GM12875 (cell line): ENCODE data around the gene KRTAP23-1.

ENCODE experiments used
- H3K4me3 ChIP-seq: one replicate; pipeline ENCODE4 v1.5.1; 2011; ENCODE audit warnings: low read depth, low read length, control low read depth
- TF ChIP-seq, protein P1 (sequence below): IDR thresholded peaks from 2 replicates; pipeline ENCODE4 v1.5.1; 2011; ENCODE audit warnings: low read depth, mild to moderate bottlenecking, control low read depth, inconsistent platforms, low read length, moderate library complexity, borderline replicate concordance; ENCODE audit not compliant: insufficient read depth

Gene KRTAP23-1

DNA sequence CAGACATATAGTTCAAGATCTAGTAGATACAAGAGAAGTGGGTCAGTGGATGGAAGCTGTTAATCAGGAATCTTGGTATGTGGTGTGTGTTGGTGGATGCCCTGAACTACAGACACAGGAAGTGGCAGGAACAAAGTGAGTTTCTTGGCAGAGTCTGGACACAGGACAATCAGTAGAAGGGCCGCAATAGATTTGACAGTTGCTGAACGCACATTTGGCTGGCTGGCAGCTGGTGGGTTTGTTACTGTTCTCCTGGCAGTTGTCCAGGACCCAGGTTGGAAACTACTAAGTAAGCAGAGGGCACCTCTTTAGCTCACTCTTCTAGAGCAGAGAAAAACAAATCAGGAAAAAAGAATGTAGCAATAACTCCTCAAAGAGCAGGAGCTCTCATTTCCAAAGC, 41.5 kb downstream of the KRTAP23-1 start:
- TF ChIP-seq, protein P1, sequence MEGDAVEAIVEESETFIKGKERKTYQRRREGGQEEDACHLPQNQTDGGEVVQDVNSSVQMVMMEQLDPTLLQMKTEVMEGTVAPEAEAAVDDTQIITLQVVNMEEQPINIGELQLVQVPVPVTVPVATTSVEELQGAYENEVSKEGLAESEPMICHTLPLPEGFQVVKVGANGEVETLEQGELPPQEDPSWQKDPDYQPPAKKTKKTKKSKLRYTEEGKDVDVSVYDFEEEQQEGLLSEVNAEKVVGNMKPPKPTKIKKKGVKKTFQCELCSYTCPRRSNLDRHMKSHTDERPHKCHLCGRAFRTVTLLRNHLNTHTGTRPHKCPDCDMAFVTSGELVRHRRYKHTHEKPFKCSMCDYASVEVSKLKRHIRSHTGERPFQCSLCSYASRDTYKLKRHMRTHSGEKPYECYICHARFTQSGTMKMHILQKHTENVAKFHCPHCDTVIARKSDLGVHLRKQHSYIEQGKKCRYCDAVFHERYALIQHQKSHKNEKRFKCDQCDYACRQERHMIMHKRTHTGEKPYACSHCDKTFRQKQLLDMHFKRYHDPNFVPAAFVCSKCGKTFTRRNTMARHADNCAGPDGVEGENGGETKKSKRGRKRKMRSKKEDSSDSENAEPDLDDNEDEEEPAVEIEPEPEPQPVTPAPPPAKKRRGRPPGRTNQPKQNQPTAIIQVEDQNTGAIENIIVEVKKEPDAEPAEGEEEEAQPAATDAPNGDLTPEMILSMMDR = no peak
- H3K4me3 ChIP-seq = no peak overlapping the region

DNA sequence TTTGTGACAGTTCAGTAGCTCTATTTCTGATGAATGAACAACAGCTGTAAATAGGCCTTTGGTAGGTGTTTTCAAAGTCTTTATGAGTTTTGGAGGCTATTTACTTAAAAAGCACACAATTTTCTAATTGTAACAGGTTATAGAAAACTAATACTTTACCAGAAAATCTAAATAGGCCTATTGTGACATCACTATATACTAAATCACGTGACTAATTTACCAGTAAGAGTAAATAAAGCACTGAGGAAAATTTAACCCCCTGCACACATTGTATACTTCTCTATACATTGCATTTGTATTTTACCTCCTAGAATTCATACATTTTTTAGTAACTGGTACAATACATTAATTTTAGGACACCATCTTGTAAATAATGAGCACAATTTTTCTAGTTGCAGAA, 43.3 kb downstream of the KRTAP23-1 start:
- no peak overlapping the region for H3K4me3 ChIP-seq
- TF ChIP-seq, protein P1 = no peak
